Testis (tissue), 3 donors: ENCODE data around the gene IMMP2L. TPM values are rescaled to one million over a fixed set of nuclear protein-coding genes. Genes with fewer than 3 reads are reported as not detected.
A peak's percentile ranks its signal among the peaks of the same experiment; 100 is the strongest.

Experiments used
- DNase-seq: peaks from one replicate; pipeline ENCODE4 v3.0.0-alpha.2; 2019
- H3K27ac ChIP-seq, 2 donors: fragments of 200-600 bp; sonication (generic); one replicate each; pipeline ENCODE4 v1.5.1; 2019
- H3K27me3 ChIP-seq: fragments of 200-600 bp; sonication (generic); one replicate; pipeline ENCODE4 v1.5.1; 2019
- H3K36me3 ChIP-seq: fragments of 200-600 bp; sonication (generic); one replicate; pipeline ENCODE4 v1.5.1; 2017; ENCODE audit warnings: low read depth; ENCODE audit errors: missing control alignments
- H3K4me1 ChIP-seq: fragments of 200-600 bp; sonication (generic); one replicate; pipeline ENCODE4 v1.5.1; 2019
- H3K4me3 ChIP-seq, 2 donors: fragments of 200-600 bp; sonication (generic); one replicate each; pipeline ENCODE4 v1.5.1; 2017 to 2019
- H3K9me3 ChIP-seq: fragments of 200-600 bp; sonication (generic); one replicate; pipeline ENCODE4 v1.5.1; 2017
- POLR2A ChIP-seq: fragments of 450-650 bp; IDR thresholded peaks from one replicate; pipeline ENCODE4 v1.6.1; 2017; ENCODE audit warnings: antibody characterized with exemption, mild to moderate bottlenecking, moderate library complexity
- WGBS, 2 donors: methylation state at CpG; one replicate each; pipeline ENCODE4 v1.1.5; 2018; 5-methylcytosine and 5-hydroxymethylcytosine counted together
- intact Hi-C: fragments of 100-400 bp; cut with DNase I; formaldehyde crosslinking; loops from one replicate; pipeline ENCODE4 v1.15.1; 2023; ENCODE audit warnings: low total_unique reads
- polyA plus RNA-seq: library from polyadenylated mRNA; stranded (reverse); fragments of 350-450 nt; fragmentation: Illumina TruSeq; extraction: RNeasy Lipid Tissue Mini Kit (QIAGEN cat#74804); gene quantifications from one replicate; pipeline ENCODE4 v1.2.3, GENCODE V29; 2014; ENCODE audit warnings: low read depth, low replicate concordance; ENCODE audit not compliant: insufficient read depth
- total RNA-seq, 2 donors: library from RNA; depleted of rRNA; stranded (reverse); fragments of >200 nt; gene quantifications; one replicate each; pipeline ENCODE4 v1.2.3, GENCODE V29; 2016
- TF ChIP-seq, protein P1 (sequence below), 3 experiments: fragments of 450-650 bp in 2 of 3; fragments of 200-600 bp in 1 of 3; sonication (generic) in 1 of 3; IDR thresholded peaks; one replicate each; pipeline ENCODE4 v1.5.1; 2016 to 2019; ENCODE audit warnings: antibody characterized with exemption in 3 of 3, mild to moderate bottlenecking in 2 of 3, moderate library complexity in 1 of 3

IMMP2L gene
- total and polyA plus RNA-seq, 3 donors from 2014 or later, result 10.7 to 12.4 (median 11.2) TPM

DNA sequence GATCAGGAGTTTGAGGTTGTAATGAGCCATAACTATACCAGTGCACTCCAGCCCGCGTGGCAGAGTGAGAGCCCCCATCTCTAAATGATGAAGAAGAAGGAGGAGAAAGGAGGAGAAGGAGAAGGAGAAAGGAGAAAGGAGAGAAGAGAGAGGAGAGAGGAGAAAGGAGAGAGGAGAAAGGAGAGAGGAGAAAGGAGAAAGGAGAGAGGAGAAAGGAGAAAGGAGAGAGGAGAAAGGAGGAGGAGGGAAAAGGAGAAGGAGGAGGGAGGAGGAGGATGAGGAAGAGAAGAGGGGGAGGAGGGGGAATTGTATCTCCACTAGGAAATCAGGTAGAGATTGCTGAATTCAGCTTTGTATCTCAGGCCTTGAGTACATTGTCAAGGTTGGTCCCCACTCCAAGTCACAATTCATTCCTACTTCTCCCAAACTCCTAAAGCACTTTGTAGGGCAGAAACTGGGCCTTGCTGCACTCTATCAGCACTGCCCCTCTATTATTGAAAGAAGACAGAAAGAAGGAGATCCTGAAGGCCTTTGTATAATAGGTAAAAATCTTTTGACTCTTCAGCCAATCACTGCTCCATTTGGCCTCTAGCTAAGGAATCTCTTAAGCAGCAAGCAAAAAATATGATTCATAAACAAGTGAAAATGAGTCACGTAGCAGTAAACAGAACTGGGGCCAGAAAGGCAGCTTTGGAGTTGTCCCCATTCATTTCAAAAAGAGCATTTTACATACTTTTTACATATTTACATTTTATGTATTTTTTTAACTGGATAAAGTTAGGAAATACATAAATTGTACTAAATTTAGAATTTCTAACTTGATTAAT, 178.0 kb downstream of the IMMP2L start:
- no peaks in the 10 kb centered on the region for H3K9me3 ChIP-seq
- no peak for TF ChIP-seq POLR2A
- TF ChIP-seq, protein P1, sequence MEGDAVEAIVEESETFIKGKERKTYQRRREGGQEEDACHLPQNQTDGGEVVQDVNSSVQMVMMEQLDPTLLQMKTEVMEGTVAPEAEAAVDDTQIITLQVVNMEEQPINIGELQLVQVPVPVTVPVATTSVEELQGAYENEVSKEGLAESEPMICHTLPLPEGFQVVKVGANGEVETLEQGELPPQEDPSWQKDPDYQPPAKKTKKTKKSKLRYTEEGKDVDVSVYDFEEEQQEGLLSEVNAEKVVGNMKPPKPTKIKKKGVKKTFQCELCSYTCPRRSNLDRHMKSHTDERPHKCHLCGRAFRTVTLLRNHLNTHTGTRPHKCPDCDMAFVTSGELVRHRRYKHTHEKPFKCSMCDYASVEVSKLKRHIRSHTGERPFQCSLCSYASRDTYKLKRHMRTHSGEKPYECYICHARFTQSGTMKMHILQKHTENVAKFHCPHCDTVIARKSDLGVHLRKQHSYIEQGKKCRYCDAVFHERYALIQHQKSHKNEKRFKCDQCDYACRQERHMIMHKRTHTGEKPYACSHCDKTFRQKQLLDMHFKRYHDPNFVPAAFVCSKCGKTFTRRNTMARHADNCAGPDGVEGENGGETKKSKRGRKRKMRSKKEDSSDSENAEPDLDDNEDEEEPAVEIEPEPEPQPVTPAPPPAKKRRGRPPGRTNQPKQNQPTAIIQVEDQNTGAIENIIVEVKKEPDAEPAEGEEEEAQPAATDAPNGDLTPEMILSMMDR (IDR thresholded peaks at IDR 0.05), result no peak
- WGBS, 2 donors, result 69 to 84% methylated on average over 3 of the region's 3 CpGs
- intact Hi-C loops, result no loop called here
- no peaks in the 10 kb centered on the region for H3K36me3 ChIP-seq
- no peak for DNase-seq
- peak overlapping the region; percentile 41 to 77 for H3K27ac ChIP-seq
- peaks cover 23% of the 10 kb centered on the region for H3K4me1 ChIP-seq
- no peak overlapping the region for H3K4me3 ChIP-seq
- H3K27me3 ChIP-seq, result no peaks in the 10 kb centered on the region

DNA sequence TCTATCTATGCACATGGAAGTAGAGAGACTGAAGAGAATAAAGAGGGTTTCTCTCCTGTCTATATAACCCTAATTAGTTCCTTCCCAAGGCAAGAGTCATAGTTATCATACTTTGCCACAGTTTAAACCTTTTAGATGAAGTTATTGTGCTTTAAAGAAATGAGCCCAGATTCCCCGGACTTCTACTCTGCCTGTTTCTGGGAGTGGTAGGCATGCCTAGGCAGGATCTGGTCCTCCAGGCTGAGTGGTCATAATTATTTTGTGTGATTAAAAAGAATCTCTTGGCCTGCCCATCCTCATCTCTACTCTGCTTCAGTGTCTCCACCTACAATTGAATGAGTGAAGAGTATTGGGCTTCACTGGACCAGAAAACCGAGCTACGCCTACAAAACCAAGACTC, 179.2 kb downstream of the IMMP2L start:
- peak overlapping the region in 1 of 2 donors; percentile 77 for H3K27ac ChIP-seq
- TF ChIP-seq, protein P1 (IDR thresholded peaks at IDR 0.05), result no peak
- no peak for DNase-seq
- H3K27me3 ChIP-seq, result no peaks in the 10 kb centered on the region
- no peaks in the 10 kb centered on the region for H3K36me3 ChIP-seq
- intact Hi-C loops, result no loop called here
- no peaks in the 10 kb centered on the region for H3K9me3 ChIP-seq
- 96 to 97% methylated on average over 3 of the region's 3 CpGs for WGBS, 2 donors
- H3K4me1 ChIP-seq, result peaks cover 12% of the 10 kb centered on the region
- no peak overlapping the region for H3K4me3 ChIP-seq

DNA sequence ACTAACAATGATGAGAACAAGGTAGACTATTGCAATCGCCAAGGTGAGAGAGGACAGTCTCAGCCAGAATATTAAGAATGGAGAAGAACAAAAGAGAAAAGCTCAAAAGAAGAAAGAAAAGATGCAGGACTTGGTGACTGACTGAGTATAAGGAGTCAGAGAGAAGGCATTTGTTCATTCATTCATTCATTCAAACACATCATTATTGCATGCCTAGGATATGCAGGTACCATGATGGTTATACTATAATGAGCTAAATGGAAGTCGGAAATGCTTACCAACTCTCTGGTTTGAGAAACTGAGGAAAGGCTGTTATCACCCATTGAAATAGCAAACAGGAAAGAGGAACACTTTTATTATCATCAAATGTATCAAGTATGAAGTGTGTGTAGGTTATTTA, 180.7 kb downstream of the IMMP2L start:
- Histone ChIP-seq H3K4me1 (peaks cover 11% of the 10 kb centered on the region), H3K9me3 (no peaks in the 10 kb centered on the region), H3K4me3 (no peak overlapping the region), H3K36me3 (no peaks in the 10 kb centered on the region), H3K27ac (peak overlapping the region in 1 of 2 donors; percentile 77), H3K27me3 (no peaks in the 10 kb centered on the region)
- 93 to 94% methylated on average over 2 of the region's 2 CpGs for WGBS, 2 donors
- intact Hi-C loops, result no loop called here
- TF ChIP-seq, protein P1 (IDR thresholded peaks at IDR 0.05), result no peak
- no peak for TF ChIP-seq POLR2A
- no peak for DNase-seq

DNA sequence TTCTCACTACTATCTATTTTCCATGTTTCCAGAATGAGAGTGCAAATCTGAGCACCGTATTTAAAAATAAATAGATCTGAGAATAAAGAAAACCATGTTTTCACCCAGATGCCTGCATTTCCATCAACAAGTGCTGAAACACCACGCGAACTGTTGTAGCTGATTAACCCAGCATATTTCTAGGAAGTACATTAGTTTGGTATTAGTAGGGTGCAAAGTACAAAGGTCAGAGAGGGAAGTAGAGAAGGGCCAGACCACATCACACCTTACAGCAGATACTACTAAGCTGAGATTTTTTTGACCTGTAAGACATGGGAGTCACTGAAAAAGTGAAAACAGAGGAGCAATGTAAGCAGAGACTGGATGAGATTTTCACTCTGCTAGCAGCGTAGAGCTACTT, 181.3 kb downstream of the IMMP2L start:
- 72 to 84% methylated on average over 4 of the region's 4 CpGs for WGBS, 2 donors
- H3K4me1 ChIP-seq, result peaks cover 7% of the 10 kb centered on the region
- H3K4me3 ChIP-seq, result no peak overlapping the region
- TF ChIP-seq POLR2A, result no peak
- TF ChIP-seq, protein P1 (IDR thresholded peaks at IDR 0.05), result no peak
- intact Hi-C loops, result no loop called here
- DNase-seq, result no peak
- H3K27ac ChIP-seq, result peak overlapping the region in 1 of 2 donors; percentile 77
- no peaks in the 10 kb centered on the region for H3K27me3 ChIP-seq
- no peaks in the 10 kb centered on the region for H3K9me3 ChIP-seq
- no peaks in the 10 kb centered on the region for H3K36me3 ChIP-seq

DNA sequence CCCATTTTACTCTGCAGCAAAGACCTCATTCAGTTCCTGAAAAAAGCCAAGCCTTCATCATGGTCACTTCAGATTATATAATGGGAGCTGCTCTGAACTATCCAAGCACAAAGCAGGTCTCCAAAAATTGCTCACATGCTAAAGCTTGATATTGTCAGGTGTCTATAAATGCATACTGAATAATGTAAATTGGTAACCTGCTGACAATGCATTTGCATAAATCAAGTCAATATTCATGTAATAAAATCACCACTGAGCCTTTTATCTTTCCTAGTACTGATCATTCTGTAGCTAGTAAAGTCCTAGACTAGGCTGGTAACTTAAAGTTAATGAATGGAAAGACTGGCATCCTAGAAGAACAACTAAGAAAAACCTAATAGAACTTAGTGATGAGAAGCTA, 188.3 kb downstream of the IMMP2L start:
- H3K27me3 ChIP-seq, result no peaks in the 10 kb centered on the region
- H3K9me3 ChIP-seq, result no peaks in the 10 kb centered on the region
- no peak for TF ChIP-seq POLR2A
- no peak for DNase-seq
- intact Hi-C loops, result no loop called here
- H3K4me1 ChIP-seq, result no peaks in the 10 kb centered on the region
- no peak overlapping the region for H3K4me3 ChIP-seq
- no peaks in the 10 kb centered on the region for H3K36me3 ChIP-seq
- H3K27ac ChIP-seq, result no peak overlapping the region
